Camera-type eye (tissue), 1 donor: ENCODE measurements around the gene MAGED2. TPM values are rescaled to one million over a fixed set of nuclear protein-coding genes. Genes with fewer than 3 reads are reported as not detected.

Source experiments
- total RNA-seq: library from RNA; depleted of rRNA; stranded (reverse); fragments of >200 nt; gene quantifications from one replicate; pipeline ENCODE4 v1.2.3, GENCODE V29; 2014

Gene MAGED2, protein sequence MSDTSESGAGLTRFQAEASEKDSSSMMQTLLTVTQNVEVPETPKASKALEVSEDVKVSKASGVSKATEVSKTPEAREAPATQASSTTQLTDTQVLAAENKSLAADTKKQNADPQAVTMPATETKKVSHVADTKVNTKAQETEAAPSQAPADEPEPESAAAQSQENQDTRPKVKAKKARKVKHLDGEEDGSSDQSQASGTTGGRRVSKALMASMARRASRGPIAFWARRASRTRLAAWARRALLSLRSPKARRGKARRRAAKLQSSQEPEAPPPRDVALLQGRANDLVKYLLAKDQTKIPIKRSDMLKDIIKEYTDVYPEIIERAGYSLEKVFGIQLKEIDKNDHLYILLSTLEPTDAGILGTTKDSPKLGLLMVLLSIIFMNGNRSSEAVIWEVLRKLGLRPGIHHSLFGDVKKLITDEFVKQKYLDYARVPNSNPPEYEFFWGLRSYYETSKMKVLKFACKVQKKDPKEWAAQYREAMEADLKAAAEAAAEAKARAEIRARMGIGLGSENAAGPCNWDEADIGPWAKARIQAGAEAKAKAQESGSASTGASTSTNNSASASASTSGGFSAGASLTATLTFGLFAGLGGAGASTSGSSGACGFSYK
- total RNA-seq: 373 TPM

GRCh38 chrX:54807524-54808108 lies at the start of gene MAGED2:
Gene MAGED2 (plus strand): TSS chrX:54807745. CDS start chrX:54809332, 1,587 bp downstream.

DNA sequence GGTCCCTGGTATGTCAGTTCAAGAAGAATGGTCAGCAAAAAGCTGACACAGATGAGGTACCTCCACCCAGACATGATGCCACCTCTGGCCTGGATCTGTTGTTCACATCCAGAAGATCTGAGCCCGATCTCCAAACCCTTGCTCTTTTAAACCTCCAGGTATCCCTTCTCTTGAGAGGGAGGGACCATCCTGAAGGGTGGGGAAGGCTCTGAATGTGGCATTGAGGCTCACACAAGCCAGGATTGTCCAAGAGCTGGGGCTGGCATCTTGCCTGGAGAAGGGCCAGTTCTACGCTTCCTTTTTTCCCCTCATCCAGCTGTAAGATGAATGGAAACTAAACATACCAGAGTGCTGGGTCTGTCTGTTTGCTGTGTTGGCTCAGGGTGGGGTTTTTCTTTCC lies 9.4 kb upstream of the MAGED2 start, which contains the start of gene ITIH6:
ITIH6 (minus strand) TSS at position 119 of the 400 bp plus-strand sequence; CDS start at position 74, 45 bp downstream.

Other genes with a start within 250 kb of the MAGED2 start
- 0.11 TPM for gene ITIH6, start 9.5 kb upstream of the MAGED2 start, total RNA-seq
- gene TRO, start 113.1 kb downstream of the MAGED2 start, total RNA-seq: 79.3 TPM
- gene PFKFB1, start 186.4 kb downstream of the MAGED2 start, total RNA-seq: not detected
- 6.1 TPM for gene APEX2, start 192.6 kb downstream of the MAGED2 start, total RNA-seq
- gene ALAS2, start 223.2 kb downstream of the MAGED2 start, total RNA-seq: 43.5 TPM